NCI-H526 (cell line): ENCODE measurements around the gene TM2D1.
"Not testable (repeated sequence)": the region's sequence is repeated elsewhere in the genome, so short reads cannot be mapped to it uniquely, and the experiment has no call there.

ENCODE experiments used
- DNase-seq, 2 experiments: peaks; one replicate each; lab custom pipeline; 2025; lab: John Stamatoyannopoulos, UW

Gene TM2D1

DNA sequence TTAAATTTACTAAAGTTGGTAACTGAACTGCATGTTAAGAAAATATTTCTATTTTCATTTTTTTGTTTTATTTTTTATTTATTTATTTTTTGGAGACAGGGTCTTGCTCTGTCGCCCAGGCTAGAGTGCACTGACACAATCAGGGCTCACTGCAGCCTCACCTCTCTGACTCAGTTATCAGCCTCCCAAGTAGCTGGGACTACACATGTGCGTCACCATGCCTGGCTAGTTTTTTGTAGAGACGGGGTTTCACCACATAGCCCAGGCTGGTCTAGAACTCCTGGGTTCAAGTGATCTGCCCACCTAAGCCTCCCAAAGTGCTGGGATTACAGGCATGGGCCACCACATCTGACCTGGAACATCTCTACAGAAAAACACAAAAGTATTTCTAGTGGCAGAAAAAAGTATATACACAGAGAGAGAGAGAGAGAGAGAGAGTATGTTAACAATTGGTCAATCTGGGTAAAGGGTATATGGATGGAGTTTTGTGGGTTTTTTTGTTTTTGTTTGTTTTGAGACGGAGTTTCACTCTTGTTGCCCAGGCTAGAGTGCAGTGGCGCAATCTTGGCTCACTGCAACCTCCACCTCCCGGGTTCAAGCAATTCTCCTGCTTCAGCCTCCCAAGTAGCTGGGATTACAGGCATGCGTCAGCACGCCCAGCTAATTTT lies 5.8 kb downstream of the TM2D1 start:
- not testable (repeated sequence) for DNase-seq

DNA sequence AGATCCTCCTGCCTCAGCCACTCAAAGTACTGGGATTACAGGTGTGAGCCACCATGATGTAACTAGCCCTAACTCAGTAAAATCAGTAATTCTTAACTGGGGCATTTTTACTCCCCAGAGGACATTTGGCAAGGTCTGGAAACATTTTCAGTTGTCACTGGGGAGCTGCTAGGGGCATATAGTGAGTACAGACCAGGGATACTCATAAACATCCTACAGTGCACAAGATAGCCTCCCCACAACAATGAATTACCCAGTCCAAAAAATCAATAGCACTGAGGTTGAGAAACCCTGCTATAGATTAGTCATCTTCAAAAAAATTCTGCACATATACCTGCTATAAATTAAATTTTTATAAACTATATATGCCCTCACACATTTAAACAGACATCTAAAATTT lies 13.0 kb downstream of the TM2D1 start:
- no peak for DNase-seq

- not testable (repeated sequence) for DNase-seq
These were observed 13.7 kb downstream of the TM2D1 start for GRCh38 chr1:61711257-61711656.

GRCh38 chr1:61709908-61710289 lies 15.0 kb downstream of the TM2D1 start:
- no peak for DNase-seq

DNA sequence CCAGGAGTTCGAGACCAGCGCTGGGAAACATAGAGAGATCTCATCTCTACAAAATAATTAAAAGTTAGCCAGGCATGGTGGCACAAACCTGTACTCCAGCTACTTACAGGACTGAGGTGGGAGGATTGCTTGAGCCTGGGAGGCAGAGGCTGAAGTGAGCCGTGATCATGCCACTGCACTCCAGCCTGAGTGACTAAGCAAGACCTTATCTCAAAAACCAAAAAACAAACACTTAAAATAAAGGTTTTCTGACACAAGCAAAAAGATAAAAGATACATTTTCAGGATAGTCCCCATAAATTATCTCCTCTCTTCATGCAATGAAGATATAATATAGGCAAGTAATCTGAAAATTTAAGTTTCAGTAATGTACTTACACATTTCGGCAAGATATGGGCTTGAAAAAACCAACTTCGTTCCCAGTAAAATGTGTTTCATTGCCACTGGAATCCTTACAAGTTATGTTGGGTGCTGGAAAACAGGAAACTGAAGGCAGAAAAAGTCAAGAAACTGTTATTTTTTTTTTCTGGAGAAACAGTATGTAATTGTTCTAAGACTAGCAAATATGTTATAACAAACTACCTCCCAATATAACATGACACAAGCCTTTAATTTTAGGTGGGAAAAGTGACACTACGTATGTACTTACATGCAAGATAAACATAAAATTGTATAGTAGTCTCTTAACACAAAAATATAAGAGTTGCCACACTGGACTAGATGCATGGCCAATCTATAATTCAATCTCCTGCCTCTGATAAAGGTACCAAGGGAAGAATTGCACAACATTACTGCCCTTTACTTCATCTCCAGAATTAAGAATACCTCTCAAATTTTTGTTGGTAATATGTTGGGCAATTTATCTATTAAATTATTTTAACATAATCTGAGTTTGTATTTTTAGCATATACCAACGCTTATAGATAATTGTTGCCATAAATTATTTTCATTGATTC lies 15.7 kb downstream of the TM2D1 start:
- no peak for DNase-seq

- no peak for DNase-seq
These were observed 24.8 kb downstream of the TM2D1 start for GRCh38 chr1:61699911-61700851.

DNA sequence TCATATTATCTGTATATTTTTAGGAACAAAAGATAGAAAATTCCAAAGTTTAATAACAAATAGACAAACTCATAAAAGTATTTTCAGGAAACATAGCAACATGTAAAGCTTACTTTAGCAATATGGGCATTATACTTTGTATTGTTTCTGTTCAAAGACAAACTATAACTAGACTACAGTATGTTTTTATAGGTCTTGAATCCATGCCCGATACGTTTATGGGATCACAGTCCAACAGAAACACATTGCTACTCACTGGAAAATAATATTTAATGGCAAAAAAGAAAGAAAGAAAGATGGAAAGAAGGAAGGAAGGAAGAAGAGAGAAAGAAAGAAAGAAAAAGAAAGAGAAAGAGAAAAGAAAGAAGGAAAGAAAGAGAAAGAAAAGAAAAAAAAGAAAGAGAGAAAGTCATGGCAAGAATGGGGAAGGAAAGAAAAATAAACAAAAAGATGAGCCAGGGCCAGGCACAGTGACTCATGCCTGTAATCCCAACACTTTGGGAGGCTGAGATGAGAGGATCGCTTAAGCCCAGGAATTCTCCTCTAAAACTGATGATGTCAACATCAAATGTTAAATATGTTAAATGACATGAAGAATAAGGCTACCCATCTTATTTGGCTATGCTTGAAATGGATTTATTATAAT lies 32.7 kb downstream of the TM2D1 start:
- DNase-seq: no peak

DNA sequence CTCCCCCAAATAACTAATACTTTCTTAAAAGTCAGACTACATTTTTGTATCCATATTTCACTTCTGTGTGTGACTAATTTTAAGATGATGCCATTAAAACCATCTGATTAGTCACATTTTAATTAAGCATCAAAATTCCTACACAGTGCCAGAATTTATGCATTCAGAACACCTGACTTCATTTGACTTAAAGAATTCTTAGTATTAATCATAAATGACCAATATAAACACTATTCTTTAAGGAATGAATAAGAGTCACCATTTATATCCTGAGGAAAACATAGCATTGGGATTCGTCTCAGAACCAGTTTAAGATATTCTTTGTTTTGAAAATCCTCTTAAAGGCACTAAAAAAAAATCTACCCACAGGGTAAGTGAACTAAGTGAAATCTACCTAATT lies 37.0 kb downstream of the TM2D1 start:
- no peak for DNase-seq

DNA sequence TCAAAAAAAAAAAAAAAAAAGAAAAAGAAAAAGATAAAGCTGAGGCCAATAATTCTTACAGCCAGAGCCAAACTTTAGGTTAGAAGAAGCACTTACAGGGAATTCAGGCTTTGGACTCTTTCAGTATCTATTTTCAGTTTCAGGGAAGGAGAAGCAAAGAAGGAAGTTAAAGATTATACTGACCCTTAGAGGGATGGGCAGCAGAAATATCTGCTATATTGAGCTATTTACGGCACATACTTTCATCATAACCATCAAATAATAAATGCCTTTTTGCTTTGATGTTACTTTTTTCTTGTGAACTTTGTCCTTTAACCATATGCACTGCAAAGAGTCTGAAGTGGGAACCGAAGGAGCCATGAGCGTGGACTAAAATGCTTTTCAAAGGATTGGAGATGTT lies 42.0 kb downstream of the TM2D1 start:
- DNase-seq: no peak

- no peak for DNase-seq
These were observed 44.4 kb downstream of the TM2D1 start for GRCh38 chr1:61680500-61680899.

GRCh38 chr1:61676881-61677280 lies 48.1 kb downstream of the TM2D1 start:
- DNase-seq: not testable (repeated sequence)

DNA sequence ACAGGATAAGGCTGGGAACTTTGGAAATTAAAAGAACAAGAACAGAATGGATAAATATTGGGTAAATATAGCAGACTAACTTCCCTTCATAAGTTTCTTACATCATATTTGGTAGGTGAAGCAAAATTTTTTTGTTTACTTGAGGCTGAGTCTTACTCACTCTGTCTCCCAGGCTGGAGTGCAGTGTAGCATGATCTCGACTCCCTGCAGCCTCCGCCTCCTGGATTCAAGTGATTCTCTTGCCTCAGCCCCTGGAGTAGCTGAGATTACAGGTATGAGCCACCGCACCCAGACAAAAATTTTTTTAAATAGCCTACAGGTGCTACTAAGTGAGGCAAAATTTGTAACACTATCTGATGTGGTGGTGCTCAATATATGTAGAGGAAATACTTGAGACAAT lies 50.7 kb downstream of the TM2D1 start:
- no peak for DNase-seq

GRCh38 chr1:61672376-61672775 lies 52.6 kb downstream of the TM2D1 start:
- no peak for DNase-seq

DNA sequence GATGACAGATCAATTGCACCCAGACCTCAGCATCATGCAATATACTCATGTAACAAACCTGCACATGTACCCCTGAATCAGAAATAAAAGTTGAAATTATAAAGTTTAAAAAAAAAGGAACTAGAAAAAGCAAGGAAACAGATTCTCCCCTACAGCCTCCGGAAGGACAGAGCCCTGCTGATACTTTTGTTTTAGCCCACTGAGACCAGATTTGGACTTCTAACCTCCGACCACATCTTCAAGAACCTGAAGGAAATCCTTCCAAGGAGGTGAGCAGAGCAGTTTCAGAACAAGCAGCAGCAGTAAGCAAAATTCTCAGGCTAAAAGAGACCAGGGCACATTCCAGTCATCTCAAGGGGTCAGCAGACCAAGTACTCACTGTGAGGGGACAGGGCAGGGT lies 54.5 kb downstream of the TM2D1 start:
- DNase-seq: no peak

- no peak for DNase-seq
These were observed 54.9 kb downstream of the TM2D1 start for GRCh38 chr1:61670016-61670415.

- peak in 1 of 2 experiments; percentile 5 for DNase-seq
These were observed 65.9 kb downstream of the TM2D1 start for GRCh38 chr1:61659061-61659460.

GRCh38 chr1:61655453-61655852 lies 69.5 kb downstream of the TM2D1 start:
- DNase-seq: no peak

GRCh38 chr1:61654067-61654466 lies 70.9 kb downstream of the TM2D1 start:
- no peak for DNase-seq

DNA sequence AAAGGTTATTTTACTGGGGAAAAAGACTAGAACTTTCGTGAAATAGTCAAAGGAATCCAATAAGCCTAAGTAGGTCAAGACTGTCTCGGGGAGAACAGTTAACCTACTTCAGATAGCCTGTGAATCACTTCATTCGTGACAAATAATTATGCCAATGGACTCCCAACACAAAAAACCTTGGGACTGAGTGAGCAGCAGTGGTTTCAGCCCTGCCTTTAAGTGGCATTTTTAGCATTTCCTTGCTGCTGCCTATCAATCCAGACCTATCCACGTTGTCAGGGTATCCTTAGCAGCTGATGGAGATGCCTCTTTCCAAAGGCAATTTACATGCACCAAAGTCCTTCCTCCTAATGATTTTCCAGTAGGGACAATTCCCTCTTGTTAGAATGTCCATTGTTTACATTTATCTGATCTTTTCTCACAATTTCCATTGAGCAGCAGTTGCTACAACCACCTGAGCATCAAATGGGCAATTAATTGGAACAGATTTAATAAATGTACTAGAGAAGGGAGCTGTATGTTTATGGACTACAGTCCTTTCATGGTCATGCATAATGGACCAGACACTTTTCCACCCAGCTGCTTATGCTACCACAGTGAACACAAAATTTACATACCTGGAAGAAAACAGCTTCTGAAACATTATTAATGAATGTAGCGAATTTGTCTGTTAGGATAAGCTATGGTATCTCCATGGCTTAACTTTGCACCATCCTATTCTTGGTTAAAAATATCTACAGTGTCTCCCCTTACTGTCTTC lies 75.8 kb downstream of the TM2D1 start:
- DNase-seq: peak; percentile 57 to 64

DNA sequence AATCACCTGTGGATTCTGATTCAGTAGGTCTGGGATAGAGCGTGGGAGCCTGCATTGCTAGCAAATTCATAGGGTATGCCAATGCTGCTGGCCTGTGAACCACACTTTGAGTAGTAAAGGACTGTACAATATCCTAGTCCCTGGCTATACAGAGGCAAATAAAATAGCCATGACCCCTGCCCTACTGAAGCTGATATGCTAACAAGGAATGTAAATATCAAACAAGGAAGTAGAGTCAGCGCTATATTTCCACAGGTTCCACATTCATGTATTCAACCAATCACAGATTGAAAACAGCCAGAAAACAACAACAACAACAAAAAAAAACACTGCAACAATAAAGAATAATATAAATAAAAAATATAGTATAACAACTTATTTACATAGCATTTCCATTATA lies 77.8 kb downstream of the TM2D1 start:
- DNase-seq: peak in 1 of 2 experiments; percentile 4

DNA sequence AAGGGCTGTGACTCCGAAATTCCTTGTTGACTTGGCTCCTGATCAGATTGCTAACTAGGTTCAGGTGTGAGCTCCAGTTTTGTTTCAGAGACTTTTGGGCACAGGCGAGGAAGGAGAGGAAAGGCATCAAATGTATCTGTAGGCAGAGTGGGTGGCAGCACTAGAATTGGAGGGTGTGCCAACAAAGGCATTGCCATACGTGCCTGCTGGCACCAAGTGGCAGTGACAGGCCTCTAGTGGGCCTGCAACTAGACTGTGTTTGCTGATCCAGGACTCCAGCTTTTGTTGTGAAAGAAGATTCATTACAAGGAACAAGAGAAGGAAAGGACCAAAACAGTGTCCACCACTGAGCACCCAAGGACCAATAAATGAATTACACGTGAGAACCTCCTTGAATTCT lies 79.5 kb downstream of the TM2D1 start:
- no peak for DNase-seq
